Measurements from ENCODE around the gene KRT79.

- TF ChIP-seq HNRNPL (IDR thresholded peaks at IDR 0.05; ENCODE audit: low read depth, low read length), result no peak
- TF ChIP-seq NR2F6 (CRISPR knock-in tag; IDR thresholded peaks at IDR 0.05), result no peak
- no peak for TF ChIP-seq EGR1 (conservative IDR thresholded peaks at IDR 0.05)
- TF ChIP-seq RFX1 (IDR thresholded peaks at IDR 0.05), result no peak
- TF ChIP-seq NFYB (IDR thresholded peaks at IDR 0.05; ENCODE audit: extremely low read depth, insufficient read length), result no peak
- TF ChIP-seq REST (IDR thresholded peaks at IDR 0.05; ENCODE audit: borderline replicate concordance), result no peak
- no peak for TF ChIP-seq REST (CRISPR knock-in tag; IDR thresholded peaks at IDR 0.05; ENCODE audit: low read depth)
- no peak for TF ChIP-seq BDP1 (IDR thresholded peaks at IDR 0.05; ENCODE audit: insufficient read depth, insufficient read length)
- TF ChIP-seq RB1 (IDR thresholded peaks at IDR 0.05; ENCODE audit: low read depth), result no peak
- no peak for TF ChIP-seq RAD21 (CRISPR knock-in tag; conservative IDR thresholded peaks at IDR 0.05 in 1 of 2, IDR thresholded peaks at IDR 0.05 in 1 of 2)
- TF ChIP-seq GATAD2A (IDR thresholded peaks at IDR 0.05), result no peak
- TF ChIP-seq GTF3C2 (IDR thresholded peaks at IDR 0.05; ENCODE audit: borderline replicate concordance, extremely low read depth, insufficient read length), result no peak
- no peak for TF ChIP-seq GABPA (tag; conservative IDR thresholded peaks at IDR 0.05; ENCODE audit: low read depth)
- TF ChIP-seq MED1 (CRISPR knock-in tag; IDR thresholded peaks at IDR 0.05; ENCODE audit: borderline replicate concordance), result no peak
Observed at GRCh38 chr12:52791271-52792184, 42.6 kb downstream of the KRT79 start.

All from K562 (cell line).